COLO668 (cell line): ENCODE results near the gene CPLANE1.
A peak's percentile ranks its signal among the peaks of the same experiment; 100 is the strongest.
"Not testable (repeated sequence)": the region's sequence is repeated elsewhere in the genome, so short reads cannot be mapped to it uniquely, and the experiment has no call there.

Source experiments
- DNase-seq: peaks from one replicate; lab custom pipeline; 2025; ENCODE audit not compliant: unreplicated experiment; lab: John Stamatoyannopoulos, UW

CPLANE1 gene

DNA sequence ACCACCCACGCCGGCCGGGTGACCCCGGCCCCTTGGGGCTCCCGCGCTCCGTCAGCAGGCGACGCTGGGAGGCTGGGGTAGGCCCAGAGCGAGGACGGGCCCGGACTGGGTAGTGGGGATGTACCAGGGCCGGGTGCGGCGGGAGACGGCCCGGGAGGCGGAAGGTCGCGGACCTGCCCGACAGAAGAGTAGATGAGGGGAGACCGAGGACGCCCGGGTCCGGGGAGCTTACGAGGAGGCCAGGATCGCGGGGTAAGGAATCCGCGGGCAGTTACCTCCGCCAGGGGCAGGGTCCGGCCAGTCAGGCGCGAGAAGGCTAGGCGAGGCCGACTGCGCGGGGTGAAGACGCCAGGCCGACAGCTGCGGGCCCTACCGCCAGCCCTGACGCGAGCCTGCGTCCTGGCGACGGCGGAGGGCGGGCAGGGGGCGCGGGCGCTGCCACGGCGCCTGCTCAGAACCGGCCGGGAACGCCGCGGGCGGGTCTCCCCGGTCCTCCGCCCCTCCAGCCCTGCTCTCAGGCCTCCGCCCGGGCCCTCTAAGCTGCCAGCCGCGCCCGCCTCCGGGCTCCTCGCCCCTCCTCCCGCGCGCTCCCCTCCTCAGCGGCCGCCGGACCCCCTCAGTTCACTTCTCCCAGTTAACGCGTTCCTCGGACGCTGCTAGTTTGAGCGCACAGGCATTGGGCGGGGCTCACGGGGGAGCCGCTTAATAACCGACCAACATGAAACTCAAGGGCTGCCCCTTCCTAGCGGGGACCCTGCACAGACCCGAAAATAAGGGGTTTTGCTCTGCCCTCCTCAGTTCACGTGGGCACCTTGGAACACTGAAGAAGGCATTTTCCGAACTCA, at the start of gene CPLANE1:
Gene CPLANE1 (minus strand): TSS at position 407 of the 845 bp plus-strand sequence. CDS start 1,678 bp downstream, outside the sequence.
- peak; percentile 76 for DNase-seq

DNA sequence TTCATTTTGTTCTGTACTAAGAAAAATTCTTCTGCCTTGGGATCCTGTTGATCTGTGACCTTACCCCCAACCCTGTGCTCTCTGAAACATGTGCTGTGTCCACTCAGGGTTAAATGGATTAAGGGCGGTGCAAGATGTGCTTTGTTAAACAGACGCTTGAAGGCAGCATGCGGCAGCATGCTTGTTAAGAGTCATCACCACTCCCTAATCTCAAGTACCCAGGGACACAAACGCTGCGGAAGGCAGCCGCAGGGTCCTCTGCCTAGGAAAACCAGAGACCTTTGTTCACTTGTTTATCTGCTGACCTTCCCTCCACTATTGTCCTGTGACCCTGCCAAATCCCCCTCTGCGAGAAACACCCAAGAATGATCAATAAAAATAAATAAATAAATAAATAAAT, 47.1 kb upstream of the CPLANE1 start:
- not testable (repeated sequence) for DNase-seq

DNA sequence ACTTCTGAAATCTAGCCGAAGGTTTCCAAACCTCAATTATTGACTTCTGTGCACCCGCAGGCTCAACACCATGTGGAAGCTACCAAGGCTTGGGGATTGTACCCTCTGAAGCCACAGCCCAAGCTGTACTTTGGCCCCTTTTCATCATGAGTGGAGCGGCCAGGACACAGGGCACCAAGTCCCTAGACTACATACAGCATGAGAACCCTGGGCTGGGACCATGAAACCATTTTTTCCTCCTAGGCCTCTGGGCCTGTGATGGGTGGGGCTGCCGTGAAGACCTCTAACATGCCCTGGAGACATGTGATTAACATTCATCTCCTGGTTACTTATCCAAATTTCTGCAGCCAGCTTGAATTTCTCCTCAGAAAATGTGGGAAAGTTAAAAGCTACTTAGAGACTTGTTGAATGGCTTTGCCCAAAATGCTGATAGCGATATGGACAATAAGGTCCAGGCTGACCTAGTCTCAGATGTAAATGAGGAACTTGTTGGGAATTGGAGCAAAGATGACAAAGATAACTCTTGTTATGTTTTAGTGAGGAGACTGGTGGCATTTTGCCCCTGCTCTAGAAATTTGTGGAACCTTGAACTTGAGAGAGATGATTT, 34.1 kb upstream of the CPLANE1 start:
- no peak for DNase-seq

DNA sequence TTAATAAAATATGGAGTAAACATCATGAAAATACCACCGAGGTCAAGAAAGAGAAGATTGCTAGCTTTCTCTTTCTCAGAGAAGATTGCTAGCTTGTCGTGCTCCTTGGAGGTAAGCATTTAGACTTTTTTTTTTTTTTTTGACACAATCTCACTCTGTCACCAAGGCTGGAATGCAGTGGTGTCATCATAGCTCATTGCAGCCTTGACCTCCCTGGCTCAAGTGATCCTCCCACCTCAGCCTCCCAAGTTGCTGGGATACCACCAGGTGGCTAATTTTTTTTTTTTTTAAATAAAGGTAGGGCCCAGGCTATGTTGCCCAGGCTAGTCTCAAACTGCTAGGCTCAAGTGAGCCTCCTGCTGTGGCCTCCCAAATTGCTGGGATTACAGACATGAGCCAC, 26.3 kb upstream of the CPLANE1 start:
- DNase-seq: no peak

DNA sequence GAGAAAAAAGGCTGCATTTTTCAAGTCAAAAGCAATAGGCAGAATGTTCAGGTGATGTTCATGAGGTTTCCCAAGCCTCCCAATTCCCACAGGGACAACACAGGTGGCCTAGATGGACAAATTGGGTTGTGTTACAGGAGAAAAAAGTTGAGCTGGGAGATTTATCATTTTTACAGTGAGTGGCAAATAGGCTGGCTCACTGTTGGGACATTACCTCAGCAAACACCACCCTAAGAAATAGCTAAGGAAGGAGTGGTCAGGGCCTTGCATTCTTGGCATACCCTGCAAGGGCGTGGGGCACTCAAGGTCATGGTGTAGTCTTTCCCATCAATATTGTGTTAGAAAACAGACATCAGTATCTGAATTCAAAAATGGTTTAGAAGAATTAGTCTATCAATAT, 23.3 kb upstream of the CPLANE1 start:
- DNase-seq: no peak

DNA sequence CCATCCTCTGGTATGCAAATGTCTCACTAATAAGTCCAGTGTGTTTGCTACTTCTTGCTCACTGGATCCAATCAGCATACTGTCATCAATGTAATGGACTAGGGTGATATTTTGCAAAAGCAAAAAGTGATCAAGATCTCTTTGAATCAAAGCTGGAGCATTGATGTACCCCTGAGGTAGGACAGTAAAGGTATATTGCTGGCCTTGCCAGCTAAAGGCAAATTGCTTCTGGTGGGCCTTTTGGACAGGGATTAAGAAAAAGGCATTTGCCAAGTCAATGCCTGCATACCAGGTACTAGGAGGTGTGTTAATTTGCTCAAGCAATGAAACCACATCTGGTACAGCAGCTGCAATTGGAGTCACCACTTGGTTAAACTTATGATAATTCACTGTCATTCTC, 18.9 kb upstream of the CPLANE1 start:
- DNase-seq: not testable (repeated sequence)

DNA sequence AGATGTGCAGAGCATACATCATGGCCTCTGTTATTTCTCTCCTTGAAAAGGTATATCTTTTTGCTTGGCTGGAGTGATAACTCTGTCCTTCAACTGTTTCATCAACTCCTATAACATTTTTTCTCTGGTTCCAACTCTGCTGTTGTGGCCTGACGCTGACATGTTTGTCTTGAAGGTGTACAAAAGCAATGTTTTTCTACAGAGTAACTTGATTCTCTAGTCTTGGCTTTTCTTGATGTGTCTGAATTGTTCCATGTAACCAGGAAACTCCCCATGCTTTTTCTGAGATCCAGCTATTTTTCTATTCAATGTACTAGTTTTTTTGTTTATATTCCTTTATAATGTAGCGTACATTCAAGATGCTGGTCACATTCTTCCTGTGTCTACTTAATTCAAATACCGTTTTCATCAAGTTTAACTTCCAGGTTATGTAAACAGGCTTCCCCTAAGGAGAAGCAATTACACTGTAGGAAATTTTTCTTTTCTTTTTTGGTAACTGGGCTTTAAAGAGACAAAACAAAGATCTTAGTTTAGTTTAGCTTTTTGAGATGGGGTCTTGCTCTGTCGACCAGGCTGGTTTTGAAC, 6.7 kb upstream of the CPLANE1 start:
- DNase-seq: no peak

DNA sequence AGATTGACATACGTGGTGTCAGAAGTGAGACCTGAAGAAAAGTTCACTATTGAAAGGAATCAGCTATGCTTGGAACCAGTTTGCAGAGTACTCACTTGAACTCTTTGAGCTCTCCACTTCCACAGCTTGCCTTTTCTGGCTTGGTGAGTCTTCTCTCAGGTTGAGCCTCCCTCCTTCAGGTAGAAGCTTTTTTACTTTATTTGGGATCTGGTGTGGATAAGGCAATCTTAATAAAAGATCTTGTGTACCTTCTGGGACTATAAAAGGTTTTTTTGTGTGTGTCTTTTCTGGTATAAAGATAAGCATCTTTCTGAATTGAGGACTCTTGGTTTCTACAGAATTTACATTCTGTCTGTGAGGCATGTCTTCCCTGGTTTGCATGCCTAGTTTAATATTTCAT, 5.4 kb upstream of the CPLANE1 start:
- DNase-seq: no peak

DNA sequence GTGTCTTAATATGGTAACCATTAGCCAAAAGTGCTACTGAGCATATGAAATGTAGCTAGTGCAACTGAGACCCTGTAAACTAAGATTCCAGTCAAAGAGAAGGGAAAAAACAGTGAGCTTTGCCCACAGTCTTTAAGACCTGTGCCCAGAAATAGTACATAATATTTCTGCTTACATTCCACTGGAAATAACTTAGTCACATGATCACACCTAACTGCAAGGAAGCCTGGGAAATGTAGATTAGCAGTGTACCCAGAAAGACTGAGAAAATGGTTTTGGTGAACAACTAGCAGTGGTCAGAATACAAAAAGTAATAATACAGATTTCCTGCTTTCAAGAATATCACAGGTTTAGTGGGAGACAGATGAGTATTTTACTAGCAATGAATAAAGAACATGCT, 2.5 kb upstream of the CPLANE1 start:
- no peak for DNase-seq

DNA sequence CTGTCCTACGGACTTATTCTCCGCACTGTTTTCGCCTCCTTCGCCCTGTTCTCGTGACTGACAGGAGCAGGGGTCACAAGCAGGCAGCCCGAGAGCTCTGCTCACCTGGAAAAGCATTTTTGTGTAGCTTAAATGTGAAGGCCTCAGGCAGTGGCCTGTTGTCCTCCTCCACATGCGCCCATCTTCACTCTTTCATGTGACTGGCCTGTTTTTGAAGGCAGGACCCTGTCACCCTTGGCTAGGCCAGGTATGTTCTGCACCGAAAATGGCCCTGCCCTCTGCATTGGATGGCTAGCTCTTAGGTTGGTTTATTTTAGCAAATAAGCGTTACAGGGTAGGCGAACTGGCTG, 614 bp upstream of the CPLANE1 start:
- DNase-seq: no peak

DNA sequence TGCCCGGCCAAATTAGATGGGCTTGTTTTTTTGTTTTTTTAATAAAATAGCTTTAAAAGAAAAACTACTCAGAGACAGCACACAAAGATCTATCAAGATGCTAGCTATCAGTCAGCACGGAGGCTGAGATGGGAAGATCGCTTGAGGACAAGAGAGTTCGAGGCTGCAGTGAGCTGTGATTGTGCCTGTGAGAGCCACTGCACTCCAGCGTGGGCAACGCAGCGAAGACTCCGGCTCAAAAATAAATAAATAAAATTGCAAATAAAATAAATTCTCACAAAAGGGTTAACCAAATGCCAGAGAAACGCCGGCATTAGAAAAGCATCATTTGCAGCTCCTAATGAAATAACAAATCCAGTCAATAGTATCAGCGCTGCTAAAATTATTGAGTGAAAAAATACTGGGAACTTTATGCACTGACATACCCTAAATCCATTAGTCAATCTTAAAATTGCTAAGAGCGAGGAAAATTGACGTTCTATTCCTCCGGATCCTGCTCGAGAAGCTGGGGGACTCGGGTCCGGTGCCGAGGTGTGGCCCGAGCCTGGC, 681 bp downstream of the CPLANE1 start:
- no peak for DNase-seq

DNA sequence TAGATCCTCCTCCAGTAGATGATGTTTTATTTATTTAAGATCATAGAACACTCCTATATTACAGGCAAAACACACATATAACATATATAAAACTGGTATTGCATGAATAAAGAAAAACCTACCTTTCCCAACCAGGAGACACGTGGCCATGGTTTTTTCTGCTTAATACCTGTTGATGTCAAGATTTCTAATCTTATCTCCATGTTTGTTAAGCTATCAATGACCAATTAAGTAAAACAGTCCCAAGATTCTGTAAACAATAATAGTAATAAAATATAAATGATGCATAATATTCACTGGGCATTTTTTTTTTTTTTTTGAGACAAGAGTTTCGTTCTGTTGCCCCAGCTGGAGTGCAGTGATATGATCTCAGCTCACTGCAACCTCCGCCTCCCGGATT, 1.7 kb downstream of the CPLANE1 start:
- no peak for DNase-seq

DNA sequence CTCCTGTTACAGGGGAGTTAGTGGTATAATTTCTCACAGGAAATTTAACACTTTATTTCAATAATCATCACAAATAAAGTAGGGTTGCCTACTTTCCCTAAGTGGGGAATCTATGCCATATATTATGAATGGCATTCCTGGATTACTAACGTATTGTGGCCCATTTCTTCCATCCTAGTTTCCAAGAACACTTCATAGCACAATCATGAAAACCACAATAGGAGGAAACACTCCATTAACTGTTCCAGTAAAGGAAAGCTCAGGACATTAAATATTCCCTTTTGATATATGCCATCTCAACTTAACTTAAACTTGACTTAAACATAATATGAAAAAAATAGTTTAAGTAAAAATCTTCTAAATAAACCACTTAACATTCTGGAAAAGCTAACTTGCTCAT, 2.1 kb downstream of the CPLANE1 start:
- DNase-seq: no peak

DNA sequence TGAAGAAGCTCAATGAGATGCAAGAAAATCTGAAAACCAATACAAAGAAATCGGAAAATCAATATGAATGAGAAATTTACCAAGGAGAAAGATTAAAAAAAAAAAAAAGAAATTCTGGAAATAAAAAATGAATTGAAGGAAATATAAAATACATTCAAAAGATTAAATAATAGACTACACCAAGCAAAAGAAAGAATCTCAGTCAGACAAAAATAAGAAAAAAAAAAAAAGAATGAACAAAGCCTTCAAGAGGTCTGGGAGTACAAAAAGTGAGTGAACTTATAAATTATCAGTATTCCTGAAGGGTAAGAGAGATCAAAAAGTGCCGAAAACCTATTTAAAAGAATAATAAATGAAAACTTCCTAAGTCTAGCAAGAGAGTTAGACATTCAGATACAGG, 14.9 kb downstream of the CPLANE1 start:
- no peak for DNase-seq

DNA sequence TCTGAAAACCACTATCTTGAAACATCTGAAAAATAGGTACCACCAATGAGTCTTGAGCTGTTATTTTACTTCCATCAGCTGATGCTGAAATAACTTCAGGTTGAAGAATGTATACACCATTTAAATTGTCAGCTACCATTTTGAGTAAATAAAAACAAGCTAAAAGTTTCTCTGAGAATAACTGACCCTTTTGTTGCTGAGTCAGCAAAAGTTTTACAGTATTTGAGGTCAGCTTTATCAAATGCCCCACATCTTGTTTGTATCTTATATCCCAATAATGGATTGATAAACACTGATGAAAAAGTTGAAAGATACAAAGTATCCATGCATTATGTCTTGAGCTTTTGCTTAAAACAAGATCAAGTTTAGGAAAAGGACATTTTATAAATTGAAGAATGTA, 22.8 kb downstream of the CPLANE1 start:
- DNase-seq: no peak

DNA sequence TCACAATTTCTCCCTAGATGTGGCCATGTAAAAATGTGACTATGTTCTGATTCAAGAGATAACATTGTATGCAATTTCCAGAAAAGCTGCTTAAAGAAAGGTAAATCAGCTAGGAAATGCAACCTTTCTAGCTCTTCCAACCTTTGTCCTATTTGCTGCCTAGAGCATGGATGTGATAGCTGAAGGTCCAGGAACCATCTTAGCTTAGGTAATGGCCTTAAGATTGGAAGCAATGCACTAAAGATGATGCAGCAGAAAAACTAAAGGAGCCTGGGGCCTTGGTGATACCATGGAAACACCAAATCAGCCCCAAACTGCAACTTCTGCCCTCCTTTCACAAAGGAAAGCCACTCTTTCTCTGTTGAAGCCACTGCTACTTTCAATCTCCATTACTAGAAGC, 27.0 kb downstream of the CPLANE1 start:
- no peak for DNase-seq

DNA sequence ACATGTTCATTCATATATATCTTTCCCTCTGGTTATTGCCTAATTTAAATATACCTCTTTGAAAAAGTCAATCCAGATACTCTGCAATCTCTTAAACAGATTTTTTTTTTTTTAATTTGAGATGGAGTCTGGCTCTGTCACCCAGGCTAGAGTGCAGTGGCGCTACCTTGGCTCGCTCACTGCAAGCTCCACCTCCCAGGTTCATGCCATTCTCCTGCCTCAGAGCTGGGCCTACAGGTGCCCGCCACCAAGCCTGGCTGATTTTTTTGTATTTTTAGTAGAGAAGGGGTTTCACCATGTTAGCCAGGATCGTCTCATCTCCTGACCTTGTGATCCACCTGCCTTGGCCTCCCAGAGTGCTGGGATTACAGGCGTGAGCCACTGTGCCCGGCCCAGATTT, 28.8 kb downstream of the CPLANE1 start:
- DNase-seq: not testable (repeated sequence)

DNA sequence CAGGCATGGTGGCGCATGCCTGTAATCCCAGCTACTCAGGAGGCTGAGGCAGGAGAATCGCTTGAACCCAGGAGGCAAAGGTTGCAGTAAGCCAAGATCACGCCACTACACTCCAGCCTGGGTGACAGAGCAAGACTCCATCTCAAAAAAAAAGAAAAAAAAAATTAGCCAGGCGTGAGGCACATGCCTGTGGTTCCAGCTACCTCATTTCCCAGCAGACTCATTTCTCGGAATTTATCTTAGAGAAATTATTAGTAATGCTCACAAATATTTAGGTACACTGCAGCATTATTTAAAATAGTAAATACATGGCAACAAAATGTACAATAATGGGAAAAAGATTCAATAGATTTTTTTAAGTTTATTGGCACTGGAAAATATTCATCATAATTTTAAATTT, 29.8 kb downstream of the CPLANE1 start:
- DNase-seq: not testable (repeated sequence)

DNA sequence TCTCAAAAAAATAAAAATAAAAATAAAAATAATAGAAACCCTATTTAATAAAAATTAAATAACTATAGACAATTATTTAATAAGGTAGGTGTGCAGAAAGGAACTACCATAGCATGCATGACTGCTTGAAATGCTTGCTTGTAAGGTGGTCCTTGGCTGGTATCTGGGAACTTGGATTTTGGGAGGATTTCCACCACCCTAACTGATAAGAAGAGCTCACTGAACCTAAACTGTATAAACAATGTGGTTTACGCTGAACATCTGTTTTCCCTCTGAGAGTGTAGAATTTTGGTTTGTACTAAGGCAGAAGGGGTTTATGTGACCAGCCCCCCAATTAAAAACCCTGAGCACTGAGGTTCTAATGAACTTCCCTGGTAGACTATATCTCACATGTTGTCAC, 31.2 kb downstream of the CPLANE1 start:
- DNase-seq: no peak

DNA sequence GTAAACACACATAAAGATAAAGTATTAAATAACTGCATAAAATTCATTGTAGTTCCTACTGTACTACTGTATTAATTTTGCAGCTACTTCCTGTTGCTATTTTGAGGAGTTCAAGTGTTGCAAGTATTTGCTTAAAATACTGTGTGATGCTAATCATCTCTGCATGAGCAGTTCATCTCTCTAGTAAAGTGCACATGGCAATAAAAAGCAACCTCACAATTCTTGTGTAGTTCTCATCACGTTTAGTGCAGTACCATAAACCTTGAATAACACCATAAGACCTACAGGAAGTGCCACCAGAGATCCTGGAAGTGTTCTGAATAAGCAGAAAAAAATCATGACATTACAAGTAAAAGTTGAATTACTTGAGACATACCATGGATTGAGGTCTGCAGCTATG, 34.6 kb downstream of the CPLANE1 start:
- no peak for DNase-seq

DNA sequence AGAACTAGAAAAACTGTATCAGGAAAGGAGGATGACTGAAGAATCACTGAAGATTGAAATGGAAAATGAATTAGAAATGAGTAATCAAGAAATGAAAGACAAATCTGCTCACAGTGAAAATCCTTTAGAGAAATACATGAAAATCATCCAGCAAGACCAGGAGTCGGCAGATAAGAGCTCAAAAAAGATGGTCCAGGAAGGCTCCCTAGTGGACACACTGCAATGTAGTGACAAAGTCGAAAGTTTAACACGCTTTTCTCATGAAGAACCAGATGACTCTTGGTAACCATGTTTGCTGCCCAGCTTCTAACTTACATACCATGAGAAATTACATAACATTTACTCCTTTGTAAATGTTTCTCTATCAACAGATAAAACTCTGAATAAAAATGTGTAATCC, 37.1 kb downstream of the CPLANE1 start:
- DNase-seq: no peak

DNA sequence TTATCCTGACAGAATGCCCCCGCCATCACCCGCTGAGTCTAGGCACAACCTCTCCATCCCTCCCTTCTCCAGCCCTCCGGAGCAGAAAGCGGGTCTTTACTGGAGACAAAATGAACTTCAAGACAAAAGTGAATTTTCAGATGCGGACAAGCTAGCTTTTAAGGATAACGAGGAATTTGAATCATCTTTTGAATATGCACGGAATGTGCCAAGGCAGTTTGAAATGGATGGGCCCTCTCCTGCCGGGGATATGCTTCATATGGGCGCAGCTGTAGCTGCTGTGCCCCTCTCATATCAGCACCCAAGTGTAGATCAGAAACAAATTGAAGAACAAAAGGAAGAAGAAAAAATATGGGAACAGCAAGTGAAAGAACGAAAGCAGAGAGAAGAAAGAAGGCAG, 37.5 kb downstream of the CPLANE1 start:
- no peak for DNase-seq
